CD14-positive monocyte (primary cell): ENCODE data around the gene TBC1D22A. TPM values are rescaled to one million over a fixed set of nuclear protein-coding genes. Genes with fewer than 3 reads are reported as not detected.

Experiments used
- DNase-seq, 3 donors: peaks; one replicate each; pipeline ENCODE4 v3.0.0-alpha.2; 2011 to 2022
- H2AFZ ChIP-seq: 2 replicates; pipeline ENCODE4 v1.6.0; 2012; ENCODE audit warnings: mild to moderate bottlenecking, low read depth, low read length, inconsistent platforms; ENCODE audit not compliant: insufficient read depth, poor library complexity, severe bottlenecking
- H3K27ac ChIP-seq, 2 donors: 1 replicate in 1 of 2; 2 replicates in 1 of 2; pipeline ENCODE4 v1.5.1; 2012 to 2013; ENCODE audit warnings: low read length in 2 of 2, control low read depth in 1 of 2, inconsistent platforms in 1 of 2, low read depth in 1 of 2, mild to moderate bottlenecking in 1 of 2
- H3K27me3 ChIP-seq, 2 donors: one replicate each; pipeline versions ENCODE4 v1.6.0 to v1.6.1; 2011 to 2013; ENCODE audit warnings: low read length in 2 of 2; ENCODE audit not compliant: control insufficient read depth in 2 of 2, insufficient read depth in 2 of 2
- H3K36me3 ChIP-seq, 2 donors: replicated peaks in 1 of 2; 1 replicate in 1 of 2; 2 replicates in 1 of 2; pipeline versions ENCODE4 v1.5.1 to v1.6.1; 2012 to 2013; ENCODE audit warnings: low read length in 2 of 2, control low read depth in 1 of 2, inconsistent platforms in 1 of 2, mild to moderate bottlenecking in 1 of 2; ENCODE audit not compliant: insufficient read depth in 2 of 2, control insufficient read depth in 1 of 2
- H3K4me1 ChIP-seq, 2 donors: 1 replicate in 1 of 2; 2 replicates in 1 of 2; pipeline versions ENCODE4 v1.5.1 to v1.6.1; 2012 to 2013; ENCODE audit warnings: low read length in 2 of 2, control low read depth in 1 of 2, inconsistent platforms in 1 of 2, mild to moderate bottlenecking in 1 of 2, moderate library complexity in 1 of 2; ENCODE audit not compliant: insufficient read depth in 2 of 2, control insufficient read depth in 1 of 2
- H3K4me2 ChIP-seq: replicated peaks from 2 replicates; pipeline ENCODE3; 2012; ENCODE audit warnings: low read length, moderate library complexity, mild to moderate bottlenecking; ENCODE audit not compliant: poor library complexity, severe bottlenecking; ENCODE audit errors: extremely low read depth
- H3K4me3 ChIP-seq, 3 experiments: fragments of 200-600 bp in 1 of 3; sonication (generic) in 1 of 3; replicated peaks in 1 of 3; 1 replicate in 2 of 3; 2 replicates in 1 of 3; pipeline ENCODE4 v1.5.1; 2011 to 2013; ENCODE audit warnings: low read length in 3 of 3, mild to moderate bottlenecking in 3 of 3, control low read depth in 2 of 3, low read depth in 2 of 3, inconsistent platforms in 1 of 3, moderate library complexity in 1 of 3
- H3K79me2 ChIP-seq: 2 replicates; pipeline ENCODE4 v1.6.0; 2012; ENCODE audit warnings: mild to moderate bottlenecking, control low read depth, inconsistent platforms, low read length, moderate library complexity; ENCODE audit not compliant: insufficient read depth
- H3K9ac ChIP-seq: 2 replicates; pipeline ENCODE4 v1.6.0; 2017; ENCODE audit warnings: low read length, mild to moderate bottlenecking; ENCODE audit not compliant: insufficient read depth, poor library complexity, severe bottlenecking
- H3K9me3 ChIP-seq, 2 donors: replicated peaks in 1 of 2; 1 replicate in 1 of 2; 2 replicates in 1 of 2; pipeline versions ENCODE4 v1.5.1 to v1.6.1; 2012 to 2013; ENCODE audit warnings: low read length in 2 of 2, control low read depth in 1 of 2; ENCODE audit not compliant: control insufficient read depth in 1 of 2, insufficient read depth in 1 of 2
- H4K20me1 ChIP-seq: 2 replicates; pipeline ENCODE4 v1.6.0; 2012; ENCODE audit warnings: mild to moderate bottlenecking, low read length, control low read depth, moderate library complexity; ENCODE audit not compliant: insufficient read depth
- H3K27ac Mint-ChIP-seq, 7 donors: one replicate each; pipeline ENCODE4 v1.8.0; 2020; ENCODE audit warnings: mild to moderate bottlenecking in 7 of 7, mixed read lengths in 7 of 7, moderate library complexity in 6 of 7, inconsistent platforms in 2 of 7
- H3K27me3 Mint-ChIP-seq, 3 donors: one replicate each; pipeline ENCODE4 v1.8.0; 2021 to 2022; ENCODE audit warnings: low read depth in 3 of 3, mild to moderate bottlenecking in 3 of 3, mixed read lengths in 3 of 3, moderate library complexity in 3 of 3, inconsistent platforms in 1 of 3
- H3K36me3 Mint-ChIP-seq, 2 donors: one replicate each; pipeline ENCODE4 v1.8.0; 2020; ENCODE audit warnings: mixed read lengths in 2 of 2, inconsistent platforms in 1 of 2, mild to moderate bottlenecking in 1 of 2
- H3K4me1 Mint-ChIP-seq: one replicate; pipeline ENCODE4 v1.8.0; 2020; ENCODE audit warnings: mild to moderate bottlenecking, mixed read lengths
- H3K4me3 Mint-ChIP-seq, 2 donors: one replicate each; pipeline ENCODE4 v1.8.0; 2020; ENCODE audit warnings: mild to moderate bottlenecking in 2 of 2, mixed read lengths in 2 of 2, moderate library complexity in 1 of 2
- H3K9me3 Mint-ChIP-seq, 7 donors: one replicate each; pipeline ENCODE4 v1.8.0; 2020 to 2022; ENCODE audit warnings: mixed read lengths in 7 of 7, mild to moderate bottlenecking in 6 of 7, moderate library complexity in 6 of 7, inconsistent platforms in 2 of 7
- WGBS: methylation state at CpG from one replicate; pipeline ENCODE4 v1.1.5; 2013; ENCODE audit warnings: missing lambda C conversion rate; ENCODE audit not compliant: insufficient coverage; 5-methylcytosine and 5-hydroxymethylcytosine counted together
- intact Hi-C, 2 donors: fragments of 100-400 bp; cut with micrococcal nuclease; formaldehyde crosslinking; loops; one replicate each; pipeline versions ENCODE4 v1.15.0 to v1.15.1; 2023
- polyA plus RNA-seq, 3 donors: library from polyadenylated mRNA; depleted of rRNA in 1 of 3; unstranded in 2 of 3; stranded (reverse) in 1 of 3; fragments of 300-500 nt in 2 of 3; fragments of >200 nt in 1 of 3; fragmentation: Illumina TruSeq in 2 of 3; gene quantifications; 1 replicate in 2 of 3; 2 replicates in 1 of 3; pipeline ENCODE4 v1.2.3, GENCODE V29; 2012 to 2021
- TF ChIP-seq, protein P1 (sequence below): fragments of 200-600 bp; IDR thresholded peaks from one replicate; pipeline ENCODE4 v1.8.0; 2022; ENCODE audit warnings: antibody characterized with exemption, mild to moderate bottlenecking

TBC1D22A gene
- polyA plus RNA-seq, 3 donors, result 25.9 to 36.2 (median 29.5) TPM

DNA sequence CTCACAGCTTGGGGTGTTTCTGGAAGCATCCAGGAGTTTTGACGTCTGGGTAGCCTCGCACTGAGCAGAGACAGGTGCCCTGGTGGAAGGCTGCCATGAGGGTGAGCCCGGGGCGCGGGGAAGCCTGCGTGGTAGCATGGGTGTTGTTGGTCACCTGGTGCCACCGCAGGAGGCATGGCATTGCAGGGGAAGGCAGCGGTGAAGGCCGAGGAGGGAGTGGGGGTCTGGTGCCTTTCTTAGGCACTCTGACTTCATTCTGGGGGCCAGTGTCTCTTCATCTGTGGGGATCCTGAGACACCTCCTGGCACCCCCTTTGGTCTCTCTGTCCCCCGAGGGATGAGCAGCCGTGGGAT lies 271.2 kb downstream of the TBC1D22A start:
- Histone ChIP-seq H3K9me3 (no peaks in the 10 kb centered on the region), H3K4me3 (no peak overlapping the region), H3K36me3 (peaks cover 22 to 50% of the 10 kb centered on the region in 2 donors), H3K9ac (no peak overlapping the region), H3K4me1 (no peaks in the 10 kb centered on the region), H3K79me2 (no peaks in the 10 kb centered on the region), H3K27ac (no peak overlapping the region), H3K27me3 (no peaks in the 10 kb centered on the region), H3K4me2 (no peak overlapping the region), H2AFZ (no peak overlapping the region), H4K20me1 (peaks cover 84% of the 10 kb centered on the region)
- intact Hi-C loops, result no loop called here
- 96% methylated on average over 9 of the region's 11 CpGs for WGBS
- TF ChIP-seq, protein P1, sequence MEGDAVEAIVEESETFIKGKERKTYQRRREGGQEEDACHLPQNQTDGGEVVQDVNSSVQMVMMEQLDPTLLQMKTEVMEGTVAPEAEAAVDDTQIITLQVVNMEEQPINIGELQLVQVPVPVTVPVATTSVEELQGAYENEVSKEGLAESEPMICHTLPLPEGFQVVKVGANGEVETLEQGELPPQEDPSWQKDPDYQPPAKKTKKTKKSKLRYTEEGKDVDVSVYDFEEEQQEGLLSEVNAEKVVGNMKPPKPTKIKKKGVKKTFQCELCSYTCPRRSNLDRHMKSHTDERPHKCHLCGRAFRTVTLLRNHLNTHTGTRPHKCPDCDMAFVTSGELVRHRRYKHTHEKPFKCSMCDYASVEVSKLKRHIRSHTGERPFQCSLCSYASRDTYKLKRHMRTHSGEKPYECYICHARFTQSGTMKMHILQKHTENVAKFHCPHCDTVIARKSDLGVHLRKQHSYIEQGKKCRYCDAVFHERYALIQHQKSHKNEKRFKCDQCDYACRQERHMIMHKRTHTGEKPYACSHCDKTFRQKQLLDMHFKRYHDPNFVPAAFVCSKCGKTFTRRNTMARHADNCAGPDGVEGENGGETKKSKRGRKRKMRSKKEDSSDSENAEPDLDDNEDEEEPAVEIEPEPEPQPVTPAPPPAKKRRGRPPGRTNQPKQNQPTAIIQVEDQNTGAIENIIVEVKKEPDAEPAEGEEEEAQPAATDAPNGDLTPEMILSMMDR, result no peak
- no peak overlapping the region for H3K27ac Mint-ChIP-seq
- H3K4me1 Mint-ChIP-seq, result no peaks in the 10 kb centered on the region
- no peak overlapping the region for H3K4me3 Mint-ChIP-seq
- H3K27me3 Mint-ChIP-seq, result peaks cover 0 to 3% (median 0%) of the 10 kb centered on the region in 3 donors
- peaks cover 0 to 2% (median 0%) of the 10 kb centered on the region in 7 donors for H3K9me3 Mint-ChIP-seq
- peaks cover 37 to 51% of the 10 kb centered on the region in 2 donors for H3K36me3 Mint-ChIP-seq
- no peak for DNase-seq

DNA sequence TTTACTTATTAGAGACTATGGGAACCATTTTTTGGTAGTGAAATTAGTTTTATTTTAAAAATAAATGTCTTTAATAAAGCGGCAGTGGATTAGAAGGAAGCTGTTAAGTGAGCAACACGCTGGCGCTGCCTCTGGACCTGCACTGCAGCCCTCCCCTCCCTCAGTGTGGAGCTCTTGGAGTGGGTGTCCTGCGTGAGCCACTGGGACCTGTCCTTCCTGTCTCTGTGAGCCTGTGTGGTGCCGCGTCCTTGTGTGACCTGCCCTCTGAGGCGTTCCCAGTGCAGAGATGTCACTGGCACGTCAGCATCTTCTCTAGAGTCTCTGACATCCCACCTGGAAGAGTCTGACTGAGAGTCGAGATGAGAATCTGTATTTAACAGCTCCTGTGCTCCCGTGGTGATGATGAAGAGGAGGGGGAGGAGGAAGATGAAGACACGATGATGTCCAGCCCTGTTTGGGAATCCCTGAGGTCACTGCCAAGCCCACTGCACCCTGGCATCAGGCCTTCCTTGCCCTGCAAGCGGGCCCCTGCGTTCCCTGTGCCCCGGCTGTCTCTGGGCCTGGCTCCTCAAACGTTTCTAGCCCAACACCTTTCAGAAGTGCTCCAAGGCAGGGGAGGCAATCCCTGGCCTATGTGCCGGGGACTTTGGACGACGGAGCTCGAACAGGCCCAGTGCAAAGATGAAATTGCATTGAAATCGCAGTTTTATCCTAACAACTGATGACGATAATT lies 271.8 kb downstream of the TBC1D22A start:
- no peaks in the 10 kb centered on the region for H3K79me2 ChIP-seq
- no peak overlapping the region for H3K9ac ChIP-seq
- H3K36me3 ChIP-seq, result peaks cover 22 to 51% of the 10 kb centered on the region in 2 donors
- peaks cover 39 to 54% of the 10 kb centered on the region in 2 donors for H3K36me3 Mint-ChIP-seq
- peaks cover 84% of the 10 kb centered on the region for H4K20me1 ChIP-seq
- no peak overlapping the region for H3K4me3 Mint-ChIP-seq
- no peak overlapping the region for H2AFZ ChIP-seq
- H3K27ac ChIP-seq, result no peak overlapping the region
- H3K27me3 Mint-ChIP-seq, result peaks cover 0 to 3% (median 0%) of the 10 kb centered on the region in 3 donors
- H3K4me1 Mint-ChIP-seq, result no peaks in the 10 kb centered on the region
- no peak overlapping the region for H3K27ac Mint-ChIP-seq
- intact Hi-C loops, result no loop called here
- H3K9me3 Mint-ChIP-seq, result peaks cover 0 to 2% (median 0%) of the 10 kb centered on the region in 7 donors
- no peak overlapping the region for H3K4me3 ChIP-seq
- no peaks in the 10 kb centered on the region for H3K27me3 ChIP-seq
- no peak for DNase-seq
- WGBS, result 91% methylated on average over 17 of the region's 21 CpGs
- no peak overlapping the region for H3K4me2 ChIP-seq
- no peaks in the 10 kb centered on the region for H3K4me1 ChIP-seq
- TF ChIP-seq, protein P1, result no peak
- H3K9me3 ChIP-seq, result no peaks in the 10 kb centered on the region
